Nephron (organoid): ENCODE measurements around the gene BMP2K.
A peak's percentile ranks its signal among the peaks of the same experiment; 100 is the strongest.

ENCODE experiments used
- H3K27ac Mint-ChIP-seq, 3 experiments: 2 replicates each; pipeline ENCODE4 v1.8.0; 2020; ENCODE audit warnings: mixed read lengths in 3 of 3, mild to moderate bottlenecking in 2 of 3, moderate library complexity in 1 of 3
- H3K27me3 Mint-ChIP-seq: 2 replicates; pipeline ENCODE4 v1.8.0; 2021; ENCODE audit warnings: low read depth, mild to moderate bottlenecking, moderate library complexity, mixed read lengths
- H3K36me3 Mint-ChIP-seq: 2 replicates; pipeline ENCODE4 v1.8.0; 2020; ENCODE audit warnings: low read depth, mixed read lengths
- H3K4me1 Mint-ChIP-seq: 2 replicates; pipeline ENCODE4 v1.8.0; 2020; ENCODE audit warnings: mixed read lengths
- H3K4me3 Mint-ChIP-seq, 3 experiments: 2 replicates each; pipeline ENCODE4 v1.8.0; 2020; ENCODE audit warnings: mild to moderate bottlenecking in 3 of 3, mixed read lengths in 3 of 3, moderate library complexity in 2 of 3
- H3K9me3 Mint-ChIP-seq: 2 replicates; pipeline ENCODE4 v1.8.0; 2020; ENCODE audit warnings: mixed read lengths
- CTCF ChIP-seq, 3 experiments: fragments of 200-600 bp; sonication (generic); IDR thresholded peaks; one replicate each; pipeline ENCODE4 v1.5.0; 2021; ENCODE audit warnings: antibody characterized with exemption in 3 of 3; ENCODE audit not compliant: unreplicated experiment in 3 of 3

The BMP2K gene

GRCh38 chr4:78937837-78938236 lies 161.7 kb downstream of the BMP2K start:
- TF ChIP-seq CTCF (IDR thresholded peaks at IDR 0.05; ENCODE audit: unreplicated experiment in 3 of 3) = no peak
- H3K27ac Mint-ChIP-seq = no peak overlapping the region
- peaks cover 14% of the 10 kb centered on the region for H3K4me1 Mint-ChIP-seq
- no peaks in the 10 kb centered on the region for H3K9me3 Mint-ChIP-seq
- peaks cover 8% of the 10 kb centered on the region for H3K27me3 Mint-ChIP-seq
- peaks cover 3% of the 10 kb centered on the region for H3K36me3 Mint-ChIP-seq
- H3K4me3 Mint-ChIP-seq = peak overlapping the region; percentile 69 to 90 (median 85)

- Mint-ChIP-seq H3K4me3 (peak overlapping the region; percentile 93 to 94 (median 93)), H3K27me3 (peaks cover 10% of the 10 kb centered on the region), H3K9me3 (no peaks in the 10 kb centered on the region), H3K36me3 (peaks cover 2% of the 10 kb centered on the region), H3K4me1 (peaks cover 14% of the 10 kb centered on the region), H3K27ac (peak overlapping the region in 2 of 3 experiments; percentile 22 to 57)
- TF ChIP-seq CTCF (IDR thresholded peaks at IDR 0.05; ENCODE audit: unreplicated experiment in 3 of 3) = no peak
Measured at GRCh38 chr4:78938474-78938867, 162.3 kb downstream of the BMP2K start.

GRCh38 chr4:78938868-78939666 lies 162.9 kb downstream of the BMP2K start, which contains the start of gene PAQR3:
Gene PAQR3 (minus strand): TSS chr4:78939438. CDS start chr4:78939224, 214 bp downstream.
- no peak for TF ChIP-seq CTCF (IDR thresholded peaks at IDR 0.05; ENCODE audit: unreplicated experiment in 3 of 3)

GRCh38 chr4:78939667-78940008 lies 163.5 kb downstream of the BMP2K start:
- no peak for TF ChIP-seq CTCF (IDR thresholded peaks at IDR 0.05; ENCODE audit: unreplicated experiment in 3 of 3)
- H3K27ac Mint-ChIP-seq = peak overlapping the region; percentile 29 to 74 (median 39)

More at GRCh38 chr4:78938868-78939666, 162.9 kb downstream of the BMP2K start, which contains the start of gene PAQR3:
- H3K27ac Mint-ChIP-seq = peak within 1 kb of the TSS; percentile 29 to 74 (median 39)
- H3K9me3 Mint-ChIP-seq = no peaks in the 10 kb centered on the region
- no peaks in the 10 kb centered on the region for H3K36me3 Mint-ChIP-seq
- peaks cover 14% of the 10 kb centered on the region for H3K4me1 Mint-ChIP-seq
- H3K4me3 Mint-ChIP-seq = peak within 1 kb of the TSS; percentile 93 to 94 (median 93)
- H3K27me3 Mint-ChIP-seq = peaks cover 14% of the 10 kb centered on the region

GRCh38 chr4:78940752-78941151 lies 164.6 kb downstream of the BMP2K start:
- peaks cover 14% of the 10 kb centered on the region for H3K4me1 Mint-ChIP-seq
- H3K27me3 Mint-ChIP-seq = peaks cover 15% of the 10 kb centered on the region
- no peaks in the 10 kb centered on the region for H3K36me3 Mint-ChIP-seq
- TF ChIP-seq CTCF (IDR thresholded peaks at IDR 0.05; ENCODE audit: unreplicated experiment in 3 of 3) = no peak
- no peak overlapping the region for H3K4me3 Mint-ChIP-seq
- no peak overlapping the region for H3K27ac Mint-ChIP-seq
- peaks cover 4% of the 10 kb centered on the region for H3K9me3 Mint-ChIP-seq

More at GRCh38 chr4:78939667-78940008, 163.5 kb downstream of the BMP2K start:
- Mint-ChIP-seq H3K4me3 (peak overlapping the region; percentile 82 to 91 (median 88)), H3K36me3 (no peaks in the 10 kb centered on the region), H3K9me3 (no peaks in the 10 kb centered on the region), H3K4me1 (peaks cover 14% of the 10 kb centered on the region), H3K27me3 (peaks cover 15% of the 10 kb centered on the region)
